Stomach (tissue), 4 donors: ENCODE data around the gene HUS1.

Experiments
- CTCF ChIP-seq, 7 experiments: fragments of 450-650 bp in 4 of 7; fragments of 200-600 bp in 3 of 7; sonication (generic) in 3 of 7; IDR thresholded peaks; one replicate each; pipeline ENCODE4 v1.5.1; 2016 to 2019; ENCODE audit warnings: antibody characterized with exemption in 7 of 7, control low read depth in 2 of 7, mild to moderate bottlenecking in 1 of 7
- EP300 ChIP-seq: sonication (generic); formaldehyde crosslinking; IDR thresholded peaks from one replicate; pipeline ENCODE4 v1.6.1; 2017; ENCODE audit warnings: antibody characterized with exemption

- no peak for TF ChIP-seq CTCF (IDR thresholded peaks at IDR 0.05)
- no peak for TF ChIP-seq EP300
These were observed 46.9 kb downstream of the HUS1 start for GRCh38 chr7:47932466-47933037.
